Hematopoietic multipotent progenitor cell treated with erythropoietin and hydrocortisone succinate and interleukin-3 and kit ligand, for 17 days (in vitro differentiated cells): ENCODE results near the gene UBE2V1.

Experiments used
- DNase-seq: peaks from one replicate; pipeline ENCODE4 v3.0.0-alpha.2; 2015; ENCODE audit warnings: low spot score

The UBE2V1 gene

GRCh38 chr20:50062006-50062838 lies 50.7 kb downstream of the UBE2V1 start:
- no peak for DNase-seq

DNA sequence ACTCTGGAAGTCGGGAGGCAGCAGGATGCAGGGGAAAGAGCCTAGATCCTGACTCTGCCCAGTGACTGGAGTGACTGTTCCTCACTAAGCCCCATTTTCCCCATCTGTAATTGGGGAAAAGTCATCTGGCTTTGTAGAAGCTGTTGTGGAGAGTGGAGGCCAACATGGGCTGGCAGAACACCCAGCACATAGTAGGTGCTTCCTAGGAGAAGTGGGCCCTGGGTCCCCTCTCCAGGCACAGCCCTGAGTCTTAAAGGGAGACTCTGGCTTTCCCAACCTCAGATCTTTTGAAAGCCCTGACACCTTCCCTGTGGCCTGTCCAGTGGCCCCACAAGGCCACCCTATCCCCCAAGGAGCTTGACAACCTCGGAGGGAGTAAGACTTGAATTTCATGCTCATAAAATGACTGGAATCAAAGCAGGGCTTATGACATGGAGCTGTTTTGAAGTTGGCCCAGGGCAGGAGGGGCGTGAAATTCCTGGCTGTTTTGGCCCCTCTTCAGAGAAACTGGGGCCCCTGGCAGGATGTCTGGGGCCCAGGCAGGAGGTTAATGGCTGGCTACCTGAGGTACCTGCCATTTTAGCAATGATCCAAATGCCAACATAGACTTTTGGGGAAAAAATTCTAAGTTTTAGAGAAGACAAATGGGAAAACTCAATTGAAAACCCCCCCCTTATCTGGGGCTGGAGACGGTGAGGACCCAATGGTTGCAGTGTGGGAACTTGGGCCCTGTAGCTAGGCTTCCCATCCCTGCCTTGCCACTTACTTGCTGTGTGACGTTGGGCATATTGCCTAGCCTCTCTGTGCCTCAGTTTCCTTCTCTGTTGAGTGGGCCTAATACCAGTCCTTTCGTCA lies 51.6 kb downstream of the UBE2V1 start:
- no peak for DNase-seq

- no peak for DNase-seq
These were observed 54.1 kb downstream of the UBE2V1 start for GRCh38 chr20:50058662-50059402.

DNA sequence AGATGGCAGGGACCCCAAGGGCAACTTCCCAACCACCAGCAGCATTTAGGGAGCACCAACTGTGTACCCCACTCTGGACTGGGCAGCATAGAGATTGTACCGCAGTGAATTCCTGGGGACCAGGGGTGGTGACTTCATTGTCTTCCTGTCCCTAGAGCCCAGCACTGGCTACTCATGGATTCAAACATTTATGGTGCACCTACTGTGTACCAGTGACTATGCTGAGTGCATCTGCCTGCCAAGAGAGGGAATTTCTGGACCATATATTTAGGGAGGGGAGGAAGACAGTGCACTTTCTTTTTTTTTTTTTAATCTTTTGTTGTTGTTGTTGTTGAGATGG lies 55.3 kb downstream of the UBE2V1 start:
- no peak for DNase-seq

DNA sequence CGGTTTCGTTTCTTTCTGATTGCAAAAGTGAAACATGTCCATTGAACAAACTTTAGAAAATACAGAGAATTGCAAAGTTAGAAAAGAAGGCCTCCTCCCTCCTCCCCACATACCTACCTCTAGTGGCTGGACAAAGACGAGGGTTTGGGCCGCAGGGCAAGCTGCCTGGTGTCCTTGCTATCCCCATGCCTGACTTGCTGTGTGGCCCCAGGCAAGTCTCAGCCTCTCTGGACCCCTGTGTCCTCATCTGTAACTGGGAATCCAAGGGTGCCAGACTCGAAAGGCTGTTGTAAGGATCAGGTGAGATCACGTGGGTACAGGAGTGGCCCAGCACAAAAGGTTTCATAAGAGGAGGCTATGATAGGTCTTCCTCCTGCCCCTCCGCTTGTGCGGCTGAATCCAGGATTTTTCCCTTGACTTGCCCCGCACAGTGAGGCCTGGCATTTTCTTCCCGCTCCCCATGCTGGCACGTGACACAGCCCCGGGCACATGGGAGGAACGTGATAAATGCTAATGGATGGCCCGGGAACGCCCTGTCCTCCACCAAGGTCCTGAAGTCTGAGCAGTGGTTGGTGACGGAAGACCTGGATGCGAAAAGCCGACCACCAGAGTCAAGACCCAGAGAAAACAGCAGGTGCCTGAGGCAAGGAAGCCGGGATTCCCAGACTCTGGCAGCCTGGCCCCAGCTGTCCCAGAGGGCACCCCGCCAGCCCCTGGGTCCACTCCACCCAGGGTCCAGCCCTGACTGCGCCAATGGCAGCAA lies 55.8 kb downstream of the UBE2V1 start:
- no peak for DNase-seq

GRCh38 chr20:50056408-50056926 lies 56.5 kb downstream of the UBE2V1 start:
- DNase-seq = no peak

- DNase-seq = no peak
These were observed 57.3 kb downstream of the UBE2V1 start for GRCh38 chr20:50055524-50056083.

DNA sequence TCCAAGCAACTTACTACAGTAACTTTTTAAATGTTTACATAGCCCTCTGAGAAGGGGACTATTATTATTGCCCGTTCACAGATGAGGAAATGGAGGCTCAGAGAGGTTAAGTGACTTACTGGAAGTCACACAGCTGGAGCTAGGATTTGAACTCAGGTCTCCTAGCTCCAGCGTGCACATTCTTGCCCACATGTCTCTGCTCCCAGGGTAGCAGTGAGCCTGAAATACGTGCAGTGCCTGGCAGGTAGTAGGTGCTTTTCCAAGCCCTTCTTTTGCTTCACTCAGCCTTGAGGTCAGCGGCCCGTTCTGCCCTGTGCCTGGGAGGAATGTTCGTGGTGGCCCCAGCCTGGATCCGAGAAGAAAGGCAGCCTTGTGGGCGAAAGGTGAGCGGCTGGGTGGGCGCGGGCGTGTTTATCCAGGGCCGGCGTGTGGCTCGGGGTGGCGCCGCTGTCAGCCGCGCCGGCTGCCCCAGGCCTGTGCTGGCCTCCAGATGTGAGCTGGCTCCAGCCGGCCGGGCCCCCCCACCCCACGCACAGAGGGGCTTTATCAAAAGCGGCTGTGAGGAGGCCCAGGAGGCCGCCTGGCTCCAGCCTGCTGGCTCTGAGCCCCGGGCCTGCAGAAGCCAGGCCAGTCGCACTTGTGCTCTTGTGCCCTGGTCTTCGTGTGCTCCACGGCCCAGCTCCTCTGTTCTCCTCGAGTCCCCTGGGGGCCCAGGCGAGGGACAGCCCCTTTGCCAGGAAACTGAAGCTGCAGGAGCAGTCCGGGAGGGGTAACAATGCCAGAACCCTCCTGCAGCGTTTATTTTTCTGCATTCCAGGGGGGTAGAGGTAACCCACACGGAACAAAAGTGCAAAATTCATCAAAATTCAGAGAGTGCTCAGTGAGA lies 58.1 kb downstream of the UBE2V1 start:
- DNase-seq = no peak

DNA sequence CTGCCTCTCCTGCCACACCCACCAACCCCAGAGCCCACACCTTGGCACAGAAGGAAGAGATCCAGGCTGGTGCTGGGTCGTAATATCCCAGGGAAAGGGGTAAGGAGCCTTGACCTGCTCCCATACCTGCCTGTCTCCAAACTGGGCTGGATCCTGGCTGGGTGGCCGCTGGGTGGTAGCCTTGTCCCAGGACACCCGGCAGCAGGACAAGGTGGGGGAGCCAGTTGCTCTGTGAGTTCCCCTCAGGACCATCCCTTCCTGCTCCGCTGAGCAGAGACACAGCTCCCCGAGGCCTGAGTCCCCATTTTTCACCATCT lies 58.8 kb downstream of the UBE2V1 start:
- no peak for DNase-seq

DNA sequence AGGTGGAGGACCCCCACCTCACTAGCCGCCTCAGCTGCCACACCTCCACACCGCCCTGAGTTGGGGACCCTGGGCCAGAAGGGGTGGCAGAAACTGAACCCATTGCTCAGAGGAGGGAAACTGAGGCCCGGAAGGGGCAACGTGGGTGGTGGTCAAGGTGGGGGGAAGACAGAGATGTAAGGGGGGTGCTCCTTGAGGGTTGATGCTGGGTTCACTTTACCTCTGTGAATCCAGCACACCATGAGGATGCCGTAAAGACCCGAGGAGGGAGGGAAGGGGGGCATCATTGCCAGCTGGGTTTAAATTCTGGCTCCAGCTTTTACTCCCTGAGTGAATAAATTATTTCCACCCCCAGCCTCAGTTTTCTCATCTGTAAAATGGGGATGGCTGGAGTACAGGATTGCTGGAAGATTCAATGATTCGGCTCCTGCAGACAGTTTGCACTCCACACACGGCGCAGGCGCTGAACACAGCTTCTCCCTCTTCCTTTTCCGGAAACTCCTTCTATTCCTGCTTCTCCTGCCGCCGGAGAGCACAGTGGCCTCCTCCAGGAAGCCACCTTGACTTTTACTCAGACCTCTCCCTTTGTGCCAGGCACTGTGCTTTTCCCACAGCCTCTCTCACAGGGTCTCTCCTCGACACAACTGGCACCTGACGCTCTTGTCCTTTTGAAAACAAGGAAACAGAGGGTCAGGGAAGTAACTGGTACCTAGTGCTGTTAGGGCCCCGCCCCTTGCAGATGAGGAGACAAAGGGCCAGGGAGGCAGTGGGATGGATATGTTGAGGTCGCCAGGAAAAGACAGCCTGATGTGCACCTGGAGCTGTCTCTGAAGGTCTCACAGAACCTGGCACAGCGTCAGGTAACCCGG lies 59.4 kb downstream of the UBE2V1 start:
- no peak for DNase-seq

DNA sequence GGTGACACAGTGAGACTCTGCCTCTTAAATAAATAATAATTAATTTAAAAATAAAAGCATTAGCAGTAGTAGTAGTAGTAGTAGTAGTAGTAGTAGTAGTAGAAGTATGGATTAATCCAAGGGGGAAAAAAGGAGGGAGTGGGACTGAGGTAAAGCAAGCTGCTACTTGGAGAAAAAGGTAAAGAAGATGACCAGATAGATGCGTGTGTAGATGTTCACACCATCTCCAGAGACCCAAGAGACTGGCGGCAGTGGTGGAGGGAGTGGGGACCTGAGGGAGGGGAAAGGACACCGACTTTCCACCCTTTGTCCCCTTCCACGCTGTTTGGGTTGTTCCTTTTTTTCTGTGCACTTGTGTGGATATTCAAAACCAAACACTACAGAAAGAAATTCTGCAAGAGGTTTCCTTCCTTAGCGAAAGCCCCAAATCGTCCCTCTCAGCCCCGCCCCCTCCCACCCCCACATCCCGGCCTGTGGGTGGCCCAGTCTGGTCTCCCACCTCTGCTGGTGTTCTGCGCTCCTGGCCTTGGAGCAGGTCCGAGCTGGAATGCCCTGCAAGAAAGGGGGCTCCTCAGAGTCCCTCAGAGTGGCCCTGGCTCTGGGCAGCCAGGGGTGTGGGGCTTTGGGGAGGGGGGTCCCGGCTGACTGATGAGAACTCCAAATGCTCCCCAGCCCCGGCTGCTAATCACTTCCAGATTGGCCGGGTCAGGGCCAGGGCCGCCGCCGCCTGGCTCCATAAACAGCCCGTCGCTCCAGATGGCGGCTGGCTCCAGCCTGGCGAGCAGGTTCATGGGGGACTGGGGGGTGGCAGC lies 60.2 kb downstream of the UBE2V1 start:
- no peak for DNase-seq

DNA sequence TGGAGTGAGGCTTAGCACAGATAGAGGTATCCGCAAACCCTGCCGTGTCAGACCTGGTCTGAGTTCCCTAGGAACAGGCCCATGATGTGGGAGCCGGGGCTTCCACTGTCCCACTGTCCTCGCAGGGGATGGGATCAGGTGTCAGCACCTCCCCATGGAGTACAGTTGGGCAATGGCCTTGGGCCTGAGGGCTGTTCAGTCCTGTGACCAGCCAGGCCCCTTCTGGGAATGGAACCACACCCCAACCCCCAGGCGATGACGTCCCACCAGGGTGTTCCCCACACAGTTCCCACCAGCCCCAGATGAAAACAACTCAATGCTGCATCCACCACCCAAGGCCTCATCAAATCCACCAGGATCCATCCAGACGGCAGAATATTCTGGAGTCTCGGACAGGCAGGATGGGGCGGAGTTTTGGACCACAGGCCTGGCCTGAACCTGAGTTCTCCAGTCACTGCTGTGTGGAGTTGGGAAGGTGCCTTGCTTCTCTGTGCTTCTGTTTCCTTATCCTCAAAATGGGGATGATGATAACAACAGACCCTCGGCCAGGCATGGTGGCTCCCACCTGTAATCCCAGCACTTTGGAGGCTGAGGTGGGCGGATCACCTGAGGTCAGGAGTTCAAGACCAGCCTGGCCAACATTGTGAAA lies 62.2 kb downstream of the UBE2V1 start:
- no peak for DNase-seq

GRCh38 chr20:50050214-50050613 lies 62.7 kb downstream of the UBE2V1 start:
- DNase-seq = no peak

DNA sequence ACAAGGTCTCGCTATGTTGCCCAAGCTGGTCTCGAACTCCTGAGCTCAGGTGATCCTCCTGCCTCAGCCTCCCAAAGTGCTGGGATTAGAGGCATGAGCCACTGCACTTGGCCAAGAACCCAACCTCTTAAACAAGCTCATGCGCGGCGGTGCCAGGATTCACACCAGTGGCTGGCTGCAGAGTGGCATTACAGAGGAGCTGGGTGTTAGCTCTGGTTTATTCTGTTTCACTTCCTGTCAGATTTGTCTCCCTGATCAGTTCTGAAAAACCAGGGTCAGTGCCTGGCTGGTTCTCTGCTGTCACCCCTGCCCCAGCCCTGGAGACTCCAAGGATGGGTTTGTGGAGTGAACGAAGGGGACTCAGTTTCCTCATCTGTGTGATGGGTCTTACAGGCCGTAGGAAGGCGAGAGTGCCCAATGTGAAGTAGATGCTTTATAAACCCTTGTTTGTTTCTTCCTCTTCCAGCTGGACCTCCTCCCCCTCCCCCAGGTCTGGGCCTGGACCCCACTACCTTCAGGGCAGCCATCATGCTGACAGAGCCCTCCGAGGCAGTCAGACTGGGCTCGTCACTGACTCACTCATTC lies 63.4 kb downstream of the UBE2V1 start:
- DNase-seq = no peak

GRCh38 chr20:50048420-50049166 lies 64.4 kb downstream of the UBE2V1 start:
- no peak for DNase-seq

DNA sequence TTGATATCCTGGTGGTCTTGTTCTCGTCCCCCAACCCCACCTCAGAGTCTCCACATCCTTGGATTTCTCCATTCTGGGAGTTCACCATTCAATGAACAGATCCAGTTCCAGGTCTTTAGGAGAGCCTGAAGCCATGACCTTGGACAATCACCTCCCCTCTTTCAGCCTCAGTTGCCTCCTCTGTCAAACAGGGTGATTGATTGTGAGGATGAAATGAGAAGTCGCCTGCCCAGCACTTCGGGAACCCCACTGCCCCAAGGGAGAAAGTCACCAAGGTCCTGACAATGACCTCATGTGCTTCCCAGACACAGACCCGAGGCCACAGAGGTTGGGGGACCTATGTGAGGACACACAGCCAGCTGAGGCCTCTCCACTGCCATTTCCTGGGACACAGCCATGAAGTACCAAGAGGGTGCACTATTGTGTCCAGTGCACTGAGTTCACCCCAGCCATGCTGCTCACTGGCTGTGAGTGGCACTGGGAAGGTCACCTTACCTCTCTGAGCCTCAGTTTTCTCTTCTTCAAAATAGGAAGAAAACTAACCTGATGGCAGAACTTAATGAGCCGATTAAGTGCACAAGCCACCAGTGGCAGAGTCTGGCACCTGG lies 68.5 kb downstream of the UBE2V1 start:
- no peak for DNase-seq
